Measurements from ENCODE around the gene ILF2.

DNA sequence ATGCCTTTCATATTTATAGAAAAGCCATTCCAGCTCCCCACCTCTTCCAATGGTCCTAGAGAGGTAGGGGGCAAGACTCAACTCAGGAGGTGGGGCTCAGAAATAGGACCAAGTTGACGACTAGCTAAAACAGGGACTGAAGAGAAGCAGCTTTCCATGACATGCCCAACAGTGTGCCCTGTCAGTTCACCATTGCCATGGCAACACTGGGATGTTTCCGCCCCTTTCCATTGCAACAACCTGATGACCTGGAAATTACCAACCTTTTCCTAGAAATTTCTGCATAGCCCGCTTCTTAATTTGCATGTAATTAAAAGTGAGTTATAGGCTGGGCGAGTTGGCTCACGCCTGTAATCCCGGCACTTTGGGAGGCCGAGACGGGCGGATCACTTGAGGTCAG, 34.7 kb upstream of the ILF2 start:
- TF ChIP-seq, protein P1, sequence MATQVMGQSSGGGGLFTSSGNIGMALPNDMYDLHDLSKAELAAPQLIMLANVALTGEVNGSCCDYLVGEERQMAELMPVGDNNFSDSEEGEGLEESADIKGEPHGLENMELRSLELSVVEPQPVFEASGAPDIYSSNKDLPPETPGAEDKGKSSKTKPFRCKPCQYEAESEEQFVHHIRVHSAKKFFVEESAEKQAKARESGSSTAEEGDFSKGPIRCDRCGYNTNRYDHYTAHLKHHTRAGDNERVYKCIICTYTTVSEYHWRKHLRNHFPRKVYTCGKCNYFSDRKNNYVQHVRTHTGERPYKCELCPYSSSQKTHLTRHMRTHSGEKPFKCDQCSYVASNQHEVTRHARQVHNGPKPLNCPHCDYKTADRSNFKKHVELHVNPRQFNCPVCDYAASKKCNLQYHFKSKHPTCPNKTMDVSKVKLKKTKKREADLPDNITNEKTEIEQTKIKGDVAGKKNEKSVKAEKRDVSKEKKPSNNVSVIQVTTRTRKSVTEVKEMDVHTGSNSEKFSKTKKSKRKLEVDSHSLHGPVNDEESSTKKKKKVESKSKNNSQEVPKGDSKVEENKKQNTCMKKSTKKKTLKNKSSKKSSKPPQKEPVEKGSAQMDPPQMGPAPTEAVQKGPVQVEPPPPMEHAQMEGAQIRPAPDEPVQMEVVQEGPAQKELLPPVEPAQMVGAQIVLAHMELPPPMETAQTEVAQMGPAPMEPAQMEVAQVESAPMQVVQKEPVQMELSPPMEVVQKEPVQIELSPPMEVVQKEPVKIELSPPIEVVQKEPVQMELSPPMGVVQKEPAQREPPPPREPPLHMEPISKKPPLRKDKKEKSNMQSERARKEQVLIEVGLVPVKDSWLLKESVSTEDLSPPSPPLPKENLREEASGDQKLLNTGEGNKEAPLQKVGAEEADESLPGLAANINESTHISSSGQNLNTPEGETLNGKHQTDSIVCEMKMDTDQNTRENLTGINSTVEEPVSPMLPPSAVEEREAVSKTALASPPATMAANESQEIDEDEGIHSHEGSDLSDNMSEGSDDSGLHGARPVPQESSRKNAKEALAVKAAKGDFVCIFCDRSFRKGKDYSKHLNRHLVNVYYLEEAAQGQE (tag by site-specific recombination; IDR thresholded peaks at IDR 0.05) = no peak
- TF ChIP-seq PRDM2 (tag by site-specific recombination; IDR thresholded peaks at IDR 0.05; ENCODE audit: borderline replicate concordance) (no peak), ZNF549 (tag by site-specific recombination; IDR thresholded peaks at IDR 0.05) (no peak), ZNF776 (tag by site-specific recombination; IDR thresholded peaks at IDR 0.05; ENCODE audit: borderline replicate concordance) (no peak), PATZ1 (tag by site-specific recombination; IDR thresholded peaks at IDR 0.05) (no peak), KLF7 (tag by site-specific recombination; IDR thresholded peaks at IDR 0.05; ENCODE audit: borderline replicate concordance) (no peak), ZNF473 (tag by site-specific recombination; IDR thresholded peaks at IDR 0.05) (no peak), ZNF155 (tag by site-specific recombination; IDR thresholded peaks at IDR 0.05) (no peak), ZNF404 (tag by site-specific recombination; IDR thresholded peaks at IDR 0.05) (no peak), ZNF274 (IDR thresholded peaks at IDR 0.05; ENCODE audit: low read length) (no peak), ZNF274 (tag by site-specific recombination; IDR thresholded peaks at IDR 0.05; ENCODE audit: borderline replicate concordance) (no peak)
- TF ChIP-seq, protein P2, sequence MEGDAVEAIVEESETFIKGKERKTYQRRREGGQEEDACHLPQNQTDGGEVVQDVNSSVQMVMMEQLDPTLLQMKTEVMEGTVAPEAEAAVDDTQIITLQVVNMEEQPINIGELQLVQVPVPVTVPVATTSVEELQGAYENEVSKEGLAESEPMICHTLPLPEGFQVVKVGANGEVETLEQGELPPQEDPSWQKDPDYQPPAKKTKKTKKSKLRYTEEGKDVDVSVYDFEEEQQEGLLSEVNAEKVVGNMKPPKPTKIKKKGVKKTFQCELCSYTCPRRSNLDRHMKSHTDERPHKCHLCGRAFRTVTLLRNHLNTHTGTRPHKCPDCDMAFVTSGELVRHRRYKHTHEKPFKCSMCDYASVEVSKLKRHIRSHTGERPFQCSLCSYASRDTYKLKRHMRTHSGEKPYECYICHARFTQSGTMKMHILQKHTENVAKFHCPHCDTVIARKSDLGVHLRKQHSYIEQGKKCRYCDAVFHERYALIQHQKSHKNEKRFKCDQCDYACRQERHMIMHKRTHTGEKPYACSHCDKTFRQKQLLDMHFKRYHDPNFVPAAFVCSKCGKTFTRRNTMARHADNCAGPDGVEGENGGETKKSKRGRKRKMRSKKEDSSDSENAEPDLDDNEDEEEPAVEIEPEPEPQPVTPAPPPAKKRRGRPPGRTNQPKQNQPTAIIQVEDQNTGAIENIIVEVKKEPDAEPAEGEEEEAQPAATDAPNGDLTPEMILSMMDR (tag by site-specific recombination; IDR thresholded peaks at IDR 0.05) = no peak
- TF ChIP-seq, protein P3, sequence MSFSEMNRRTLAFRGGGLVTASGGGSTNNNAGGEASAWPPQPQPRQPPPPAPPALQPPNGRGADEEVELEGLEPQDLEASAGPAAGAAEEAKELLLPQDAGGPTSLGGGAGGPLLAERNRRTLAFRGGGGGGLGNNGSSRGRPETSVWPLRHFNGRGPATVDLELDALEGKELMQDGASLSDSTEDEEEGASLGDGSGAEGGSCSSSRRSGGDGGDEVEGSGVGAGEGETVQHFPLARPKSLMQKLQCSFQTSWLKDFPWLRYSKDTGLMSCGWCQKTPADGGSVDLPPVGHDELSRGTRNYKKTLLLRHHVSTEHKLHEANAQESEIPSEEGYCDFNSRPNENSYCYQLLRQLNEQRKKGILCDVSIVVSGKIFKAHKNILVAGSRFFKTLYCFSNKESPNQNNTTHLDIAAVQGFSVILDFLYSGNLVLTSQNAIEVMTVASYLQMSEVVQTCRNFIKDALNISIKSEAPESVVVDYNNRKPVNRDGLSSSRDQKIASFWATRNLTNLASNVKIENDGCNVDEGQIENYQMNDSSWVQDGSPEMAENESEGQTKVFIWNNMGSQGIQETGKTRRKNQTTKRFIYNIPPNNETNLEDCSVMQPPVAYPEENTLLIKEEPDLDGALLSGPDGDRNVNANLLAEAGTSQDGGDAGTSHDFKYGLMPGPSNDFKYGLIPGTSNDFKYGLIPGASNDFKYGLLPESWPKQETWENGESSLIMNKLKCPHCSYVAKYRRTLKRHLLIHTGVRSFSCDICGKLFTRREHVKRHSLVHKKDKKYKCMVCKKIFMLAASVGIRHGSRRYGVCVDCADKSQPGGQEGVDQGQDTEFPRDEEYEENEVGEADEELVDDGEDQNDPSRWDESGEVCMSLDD (tag by site-specific recombination; IDR thresholded peaks at IDR 0.05) = no peak
